GM15510 (cell line): ENCODE results near the gene ADCY5.

Source experiments
- POLR2A ChIP-seq: IDR thresholded peaks from 3 replicates; pipeline ENCODE4 v1.6.1; 2011; ENCODE audit warnings: borderline replicate concordance; ENCODE audit not compliant: insufficient read length; ENCODE audit errors: extremely low read depth

The ADCY5 gene

DNA sequence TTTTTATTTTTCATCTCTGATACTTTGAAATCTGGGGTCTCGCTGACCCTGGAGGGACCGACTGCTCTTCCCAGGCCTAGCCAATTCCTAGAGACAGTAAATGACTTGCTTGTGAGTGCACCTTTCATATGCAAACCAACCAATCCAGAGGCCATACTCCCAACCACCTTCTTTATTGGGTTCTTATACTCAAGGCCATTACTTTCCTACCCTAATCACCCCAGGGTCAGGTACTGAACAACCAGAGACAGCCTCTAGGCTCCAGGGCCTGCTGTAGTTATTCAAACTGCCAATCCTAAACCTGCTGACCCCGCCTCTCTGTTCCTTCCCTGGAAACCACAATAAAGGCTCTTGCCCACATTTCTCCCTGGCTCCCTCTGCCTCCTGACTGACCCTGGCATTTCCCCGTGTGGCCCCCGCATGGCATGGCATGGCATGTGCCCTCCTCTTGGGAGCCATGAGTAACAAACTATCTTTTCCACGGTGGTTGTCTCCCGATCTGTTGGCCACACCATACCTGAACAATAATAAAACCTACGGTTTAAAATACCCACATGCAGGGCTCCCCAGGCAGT lies 42.9 kb downstream of the ADCY5 start:
- TF ChIP-seq POLR2A = no peak

DNA sequence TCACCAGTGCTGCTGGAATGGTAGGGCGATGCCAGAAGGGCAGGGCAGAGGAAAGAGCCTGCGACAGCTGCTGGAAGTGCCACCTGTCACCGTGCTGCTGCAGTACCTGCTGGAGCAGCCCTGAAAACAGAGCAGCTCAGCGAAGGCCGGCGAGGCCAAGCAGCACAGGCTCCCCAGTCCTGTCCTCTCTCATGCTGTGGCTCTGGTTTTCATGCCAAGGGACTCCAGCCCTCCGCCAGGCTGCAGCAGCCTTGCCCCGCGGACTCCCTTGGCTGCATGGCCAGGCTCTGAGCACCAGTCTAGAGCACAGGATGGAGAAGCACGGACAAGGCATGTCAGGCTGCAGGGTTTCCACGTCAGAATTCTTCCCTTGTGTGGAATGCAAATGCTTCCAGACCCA lies 43.9 kb downstream of the ADCY5 start:
- TF ChIP-seq POLR2A = no peak

DNA sequence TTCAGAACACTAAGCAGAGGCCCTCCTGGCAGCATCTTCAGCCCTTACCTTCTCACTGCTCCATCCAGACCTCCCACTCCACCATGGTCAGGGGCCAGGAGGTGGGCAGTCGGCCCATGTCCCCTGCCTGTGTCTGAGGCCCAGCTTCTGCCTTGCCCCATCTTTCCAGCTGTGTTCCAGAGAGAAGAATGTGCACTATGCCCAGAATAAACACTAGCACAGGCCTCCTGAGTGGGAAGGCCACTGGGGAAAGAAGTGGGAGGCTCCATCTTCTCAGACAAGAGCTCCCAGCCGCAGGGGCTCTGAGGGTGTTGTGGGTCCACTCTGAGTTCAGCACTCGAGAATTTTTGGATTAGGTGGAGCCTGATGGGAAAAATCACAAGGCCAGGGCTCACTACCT lies 44.5 kb downstream of the ADCY5 start:
- no peak for TF ChIP-seq POLR2A

DNA sequence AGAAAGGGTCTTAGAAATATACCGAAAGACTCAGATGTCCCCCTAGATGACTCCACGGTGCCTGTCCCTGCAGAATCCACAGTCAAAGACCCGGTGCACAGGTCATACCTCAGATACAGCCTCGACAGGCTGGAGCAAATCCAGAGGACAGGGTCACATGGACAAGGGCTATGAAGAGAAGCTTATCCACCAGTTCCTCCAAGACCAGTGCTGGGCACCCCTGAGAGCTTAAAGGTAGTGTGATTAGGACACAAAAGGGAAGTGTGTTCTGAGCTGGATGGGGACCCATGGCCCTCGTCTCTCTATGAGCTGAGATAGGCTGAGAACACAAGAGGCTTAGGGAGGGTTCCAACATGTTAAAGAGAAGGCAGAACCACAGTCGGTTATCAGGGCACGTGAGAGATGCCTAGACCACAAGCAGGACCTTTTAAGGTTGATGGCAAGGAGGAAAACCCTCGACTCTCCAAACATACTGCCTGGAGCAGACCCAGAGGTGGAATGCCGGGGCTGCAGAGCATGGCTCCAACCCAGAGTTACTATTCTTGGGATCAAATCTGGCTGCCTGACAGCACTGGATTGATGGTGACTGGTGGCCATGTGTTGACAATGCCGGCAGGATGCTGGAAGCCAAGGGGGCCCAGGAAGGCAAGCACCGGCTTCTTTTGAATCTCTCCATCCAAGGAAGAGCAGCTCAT lies 46.9 kb downstream of the ADCY5 start:
- TF ChIP-seq POLR2A = no peak

DNA sequence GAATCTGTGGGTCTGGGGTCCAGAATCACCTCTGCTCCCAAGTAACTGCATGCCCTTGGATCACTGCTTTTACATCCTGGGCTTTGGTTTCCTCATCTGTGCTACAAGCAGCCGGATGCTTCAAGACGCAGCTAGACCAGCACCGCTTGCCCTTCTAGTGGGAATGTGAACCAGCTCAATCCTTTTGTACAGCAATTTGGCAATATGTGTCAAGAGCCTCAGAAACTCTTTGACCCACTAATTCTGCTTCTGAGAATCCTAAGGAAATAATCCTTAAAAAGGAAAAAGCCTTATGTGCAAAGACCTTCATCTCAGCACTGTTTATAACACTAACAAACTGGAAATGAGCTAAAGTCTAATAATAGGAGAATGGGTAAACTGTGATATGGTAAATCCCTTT lies 48.7 kb downstream of the ADCY5 start:
- no peak for TF ChIP-seq POLR2A

DNA sequence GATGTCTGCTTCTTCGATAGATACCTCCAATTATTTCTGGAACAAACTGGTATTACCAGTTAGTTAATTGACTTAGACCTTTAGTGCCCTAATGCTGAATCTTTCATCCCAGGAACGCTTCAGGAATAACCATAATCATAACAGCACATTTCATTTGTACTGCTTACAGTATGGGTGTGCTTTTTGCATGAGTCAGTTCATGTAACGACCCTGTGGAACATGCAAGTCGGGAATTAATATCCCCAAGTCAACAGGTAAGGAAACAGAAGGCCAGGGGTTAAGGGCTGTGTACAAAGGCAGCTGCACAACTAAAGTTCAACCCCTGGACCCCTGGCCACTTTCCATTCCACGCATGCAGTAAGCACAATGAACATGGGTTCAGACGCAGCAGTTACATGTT lies 49.2 kb downstream of the ADCY5 start:
- no peak for TF ChIP-seq POLR2A

DNA sequence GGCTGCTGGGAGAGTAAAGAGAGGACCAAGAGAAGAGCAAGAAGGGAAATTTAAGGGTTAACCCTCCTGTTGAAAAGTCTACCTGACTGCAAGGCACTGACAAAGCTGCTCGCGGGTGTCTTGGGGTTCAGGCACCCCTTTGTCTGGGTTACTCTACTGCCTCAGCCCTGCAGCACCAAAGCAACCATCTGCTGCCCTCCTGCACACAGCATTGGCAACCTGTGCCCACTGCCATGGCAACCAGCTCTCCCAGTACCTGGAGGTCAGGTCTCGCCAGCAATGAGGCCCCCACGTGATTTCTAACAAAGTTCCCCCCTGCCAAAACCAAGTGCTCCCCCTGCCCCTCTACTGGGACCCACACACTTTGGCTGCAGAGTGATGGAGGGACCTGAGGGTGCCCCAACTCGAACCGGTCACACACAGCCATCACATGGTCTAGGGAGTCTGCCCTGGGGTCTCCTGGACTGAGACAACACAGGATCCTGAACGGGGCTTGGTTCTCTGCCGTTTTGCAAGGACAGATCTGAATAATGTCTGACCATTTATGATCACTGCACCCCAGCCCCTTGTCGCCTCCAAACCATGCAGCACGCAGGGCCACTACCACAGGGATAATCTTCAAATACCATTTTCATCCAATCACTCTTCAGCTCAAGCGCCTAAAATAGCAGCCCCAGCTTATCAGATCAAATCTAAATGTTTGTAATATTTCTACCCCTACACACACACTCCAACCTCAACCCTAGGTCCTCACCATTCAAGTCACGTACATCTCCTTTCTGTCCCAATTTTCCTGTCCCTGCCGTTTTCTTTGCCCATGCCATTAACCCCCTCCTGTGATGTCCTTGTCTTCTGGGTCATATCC lies 50.7 kb downstream of the ADCY5 start:
- TF ChIP-seq POLR2A = no peak

DNA sequence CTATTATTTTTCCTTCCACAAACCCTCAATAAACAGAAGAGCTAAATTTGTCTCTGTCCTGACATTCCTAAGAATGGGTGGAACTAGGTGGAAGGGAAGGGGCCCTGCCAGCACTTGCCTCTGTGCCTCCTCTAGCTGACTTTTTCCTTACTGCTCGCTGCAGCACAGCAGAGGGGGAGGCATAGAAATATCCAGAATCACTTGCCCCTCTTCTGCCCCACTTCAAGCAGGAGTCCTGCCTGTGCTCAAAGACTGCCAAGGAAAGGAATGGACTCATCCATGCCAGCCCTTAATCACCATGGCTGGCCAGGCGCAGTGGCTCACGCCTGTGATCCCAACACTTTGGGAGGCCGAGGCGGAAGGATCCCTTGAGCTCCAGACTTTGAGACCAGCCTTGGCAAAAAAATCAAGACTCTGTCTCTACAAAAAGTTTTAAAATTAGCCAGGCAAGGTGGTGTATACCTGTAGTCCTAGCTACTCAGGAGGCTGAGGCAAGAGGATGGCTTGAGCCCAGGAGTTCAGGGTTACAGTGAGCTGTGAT lies 51.8 kb downstream of the ADCY5 start:
- TF ChIP-seq POLR2A = no peak

DNA sequence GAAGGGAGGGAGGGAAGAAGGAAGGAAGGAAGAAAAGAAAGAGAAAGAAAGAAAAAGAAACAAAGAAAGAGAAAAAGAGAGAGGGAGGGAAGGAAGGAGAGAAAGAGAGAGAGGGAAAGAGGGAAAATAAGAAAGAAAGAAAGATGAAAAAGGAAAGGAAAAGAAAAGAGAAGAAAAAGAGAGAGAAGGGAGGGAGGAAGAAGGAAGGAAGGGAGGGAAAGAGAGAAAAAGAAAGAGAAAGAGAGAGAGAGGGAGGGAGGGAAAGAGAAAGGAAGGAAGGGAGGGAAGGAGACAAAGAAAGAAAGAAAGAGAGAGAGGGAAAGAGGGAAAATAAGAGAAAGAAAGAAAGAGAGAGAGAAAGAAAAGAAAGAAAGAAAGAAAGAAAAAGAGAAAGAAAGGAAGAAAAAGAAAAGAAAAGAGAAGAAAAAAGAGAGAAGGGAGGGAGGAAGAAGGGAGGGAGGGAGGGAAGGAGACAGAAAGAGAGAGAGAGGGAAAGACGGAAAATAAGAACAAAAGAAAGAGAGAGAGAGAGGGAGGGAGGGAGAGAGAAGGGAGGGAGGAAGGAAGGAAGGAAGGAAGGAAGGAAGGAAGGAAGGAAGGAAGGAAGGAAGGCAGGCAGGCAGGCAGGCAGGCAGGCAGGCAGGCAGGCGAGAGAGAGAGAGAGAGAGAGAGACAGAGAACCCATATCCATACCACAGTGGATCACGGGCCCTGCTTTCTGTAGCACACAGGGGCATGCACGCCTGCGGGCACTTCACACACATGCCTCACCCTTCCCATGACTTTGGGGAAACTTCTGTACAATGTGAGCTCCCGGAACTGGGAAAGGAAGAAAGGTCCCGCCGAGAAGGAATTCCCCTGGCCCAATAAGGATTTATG lies 52.5 kb downstream of the ADCY5 start:
- TF ChIP-seq POLR2A = no peak

DNA sequence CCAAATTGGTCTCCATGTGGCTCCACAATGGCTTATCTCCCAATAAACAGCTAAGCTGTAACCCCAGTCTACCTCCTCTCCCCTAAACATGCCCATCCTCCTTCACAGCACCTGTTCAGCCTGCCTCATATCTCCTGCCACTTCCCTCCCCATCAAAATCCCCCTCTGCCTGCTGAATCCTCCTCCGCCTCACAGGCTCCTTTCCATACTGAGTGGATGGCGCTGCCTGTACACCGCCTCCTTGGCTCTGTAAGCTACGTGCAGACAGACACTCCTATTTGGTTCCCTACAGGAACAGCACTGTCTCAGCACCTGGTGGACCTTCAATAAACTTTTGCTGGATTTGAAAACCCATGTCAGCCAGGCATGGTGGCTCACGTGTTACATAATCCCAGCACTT lies 53.7 kb downstream of the ADCY5 start:
- no peak for TF ChIP-seq POLR2A

DNA sequence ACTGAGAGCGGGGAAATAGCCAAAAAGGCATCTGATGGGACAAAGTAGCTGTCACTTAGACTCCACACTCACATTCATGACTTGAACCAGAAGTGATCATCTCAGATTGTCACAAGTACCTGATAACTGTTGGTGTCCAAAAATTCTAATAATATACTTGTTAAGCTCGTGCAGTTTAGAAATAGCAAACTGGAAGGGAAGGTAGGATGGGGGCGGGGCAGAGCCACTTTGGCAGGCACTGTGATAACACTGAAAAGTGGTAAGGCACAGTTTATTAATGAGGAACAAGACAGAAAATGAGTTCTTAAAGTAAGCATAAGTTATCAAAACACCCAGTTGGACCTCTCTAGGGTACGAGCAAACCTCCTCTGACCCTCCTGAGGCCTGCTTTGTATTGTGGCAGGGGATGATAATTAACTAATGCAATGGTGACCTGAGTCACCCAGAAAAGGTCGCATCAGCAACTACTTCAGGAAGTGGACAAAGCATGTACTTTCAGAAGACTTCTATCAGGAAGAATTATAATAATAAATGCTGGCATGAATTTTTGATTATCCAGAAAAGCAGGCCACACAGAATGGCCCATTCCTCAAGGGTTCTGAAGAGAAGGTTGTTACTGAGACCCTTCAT lies 54.4 kb downstream of the ADCY5 start:
- no peak for TF ChIP-seq POLR2A

DNA sequence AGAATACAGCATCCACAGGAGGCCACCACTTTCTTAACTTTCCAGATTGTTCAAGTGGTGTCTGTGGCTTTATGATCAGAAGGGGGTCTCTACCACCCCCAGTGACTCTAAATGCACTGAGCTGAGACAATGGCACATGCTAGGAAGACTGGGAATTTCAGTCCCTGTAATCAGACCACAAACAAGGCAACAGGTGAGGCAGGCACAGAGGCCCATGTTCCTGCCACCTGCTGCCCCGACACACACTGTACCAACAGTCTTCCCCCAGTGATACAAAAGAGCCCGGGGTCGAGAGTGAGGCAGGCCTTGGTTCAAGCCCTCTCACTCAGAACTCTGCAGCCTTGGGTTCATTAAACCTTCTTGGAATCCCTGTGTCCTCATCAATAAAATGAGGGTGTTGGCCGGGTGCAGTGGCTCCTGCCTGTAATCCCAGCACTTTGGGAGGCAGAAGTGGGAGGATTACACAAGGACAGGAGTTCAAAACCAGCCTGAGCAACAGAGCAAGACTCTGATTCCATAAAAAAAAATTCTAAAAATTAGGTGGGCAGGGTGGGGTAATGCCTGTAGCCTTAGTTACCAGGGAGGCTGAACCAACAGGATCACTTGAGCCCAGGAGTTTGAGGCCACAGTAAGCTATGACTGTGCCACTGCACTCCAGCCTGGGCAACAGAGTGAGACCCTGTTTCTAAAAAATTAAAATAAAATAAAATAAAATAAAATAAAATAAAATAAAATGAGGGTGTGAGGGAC lies 55.8 kb downstream of the ADCY5 start:
- TF ChIP-seq POLR2A = no peak

DNA sequence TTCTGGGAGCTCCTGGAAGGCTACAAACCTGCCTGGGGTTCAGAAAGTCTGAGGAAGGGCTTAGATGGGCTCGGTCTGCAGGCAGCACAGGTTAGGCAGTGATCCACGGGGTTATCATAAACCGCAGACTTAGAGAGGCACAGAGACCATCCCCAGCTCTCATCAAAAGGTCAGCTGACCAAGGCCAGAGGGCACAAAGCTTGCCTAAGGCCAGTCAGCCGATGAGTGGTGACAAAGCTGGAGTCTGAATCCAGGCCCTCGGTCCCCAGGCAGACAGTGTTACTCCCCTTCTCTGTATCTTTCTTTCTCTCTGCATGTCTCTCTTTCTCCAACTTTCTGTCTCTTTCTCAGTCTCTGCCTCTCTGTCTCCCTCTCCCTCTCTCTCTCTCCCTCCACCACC lies 56.5 kb downstream of the ADCY5 start:
- no peak for TF ChIP-seq POLR2A
